HFF-Myc (cell line): ENCODE measurements around the gene KCNK16.

Source experiments
- DNase-seq: peaks from one replicate; pipeline ENCODE4 v3.0.0-alpha.2; 2011; ENCODE audit warnings: low read depth; ENCODE audit errors: extremely low read depth
- H3K4me3 ChIP-seq: replicated peaks from 2 replicates; pipeline ENCODE4 v1.5.1; 2011; ENCODE audit warnings: low read depth, mild to moderate bottlenecking, control low read depth, low read length
- CTCF ChIP-seq: IDR thresholded peaks from 2 replicates; pipeline ENCODE4 v1.5.1; 2012; ENCODE audit warnings: mild to moderate bottlenecking, low read depth, low read length, control low read depth; ENCODE audit errors: missing control alignments

KCNK16 gene

DNA sequence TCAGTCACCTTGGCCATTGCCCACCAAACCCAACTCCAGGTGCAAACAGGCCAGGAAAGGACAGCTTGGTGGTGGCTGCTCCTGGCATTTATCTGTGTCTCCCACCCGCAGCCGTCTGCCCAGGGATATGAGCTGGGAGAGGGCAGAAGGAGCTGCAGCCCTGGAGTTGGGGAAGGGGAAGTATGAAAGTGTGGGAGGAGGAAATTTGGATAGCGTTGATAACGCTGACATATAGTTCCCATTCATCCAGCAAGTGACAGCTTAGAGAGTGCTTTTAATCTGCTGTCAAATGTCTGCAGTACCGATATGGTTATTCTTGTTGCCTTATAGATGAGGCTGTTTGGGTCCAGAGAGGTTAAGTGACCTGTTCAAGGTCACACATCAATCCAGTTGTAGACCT, 741 bp downstream of the KCNK16 start:
- H3K4me3 ChIP-seq, result no peak overlapping the region
- TF ChIP-seq CTCF, result no peak
- no peak for DNase-seq

GRCh38 chr6:39320363-39320984, 2.0 kb downstream of the KCNK16 start:
- H3K4me3 ChIP-seq, result no peak overlapping the region
- no peak for TF ChIP-seq CTCF

GRCh38 chr6:39319621-39320362, 2.7 kb downstream of the KCNK16 start:
- H3K4me3 ChIP-seq, result no peak overlapping the region
- TF ChIP-seq CTCF, result no peak
- DNase-seq, result no peak

More at GRCh38 chr6:39320363-39320984, 2.0 kb downstream of the KCNK16 start:
- DNase-seq, result no peak

DNA sequence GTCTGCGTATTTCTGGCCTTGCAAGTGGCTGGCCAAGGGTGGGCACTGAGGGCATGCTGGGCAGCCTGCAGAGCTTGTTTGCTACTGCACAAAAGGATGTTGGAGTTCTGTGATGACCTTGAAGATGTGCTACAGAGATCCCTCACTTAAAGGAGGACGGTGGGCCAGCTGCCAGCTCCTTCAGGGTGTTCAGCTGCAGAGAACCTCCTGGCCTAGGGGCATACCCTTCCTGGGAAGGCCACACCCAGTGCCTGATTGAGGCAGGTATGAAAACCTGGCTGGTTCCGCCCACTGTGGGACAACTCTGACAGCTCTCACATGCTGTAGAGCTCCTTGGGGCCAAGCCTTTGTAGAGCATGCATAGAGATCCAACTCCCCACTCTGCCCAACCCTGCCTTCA, 5.2 kb downstream of the KCNK16 start:
- no peak overlapping the region for H3K4me3 ChIP-seq
- TF ChIP-seq CTCF, result no peak
- no peak for DNase-seq

DNA sequence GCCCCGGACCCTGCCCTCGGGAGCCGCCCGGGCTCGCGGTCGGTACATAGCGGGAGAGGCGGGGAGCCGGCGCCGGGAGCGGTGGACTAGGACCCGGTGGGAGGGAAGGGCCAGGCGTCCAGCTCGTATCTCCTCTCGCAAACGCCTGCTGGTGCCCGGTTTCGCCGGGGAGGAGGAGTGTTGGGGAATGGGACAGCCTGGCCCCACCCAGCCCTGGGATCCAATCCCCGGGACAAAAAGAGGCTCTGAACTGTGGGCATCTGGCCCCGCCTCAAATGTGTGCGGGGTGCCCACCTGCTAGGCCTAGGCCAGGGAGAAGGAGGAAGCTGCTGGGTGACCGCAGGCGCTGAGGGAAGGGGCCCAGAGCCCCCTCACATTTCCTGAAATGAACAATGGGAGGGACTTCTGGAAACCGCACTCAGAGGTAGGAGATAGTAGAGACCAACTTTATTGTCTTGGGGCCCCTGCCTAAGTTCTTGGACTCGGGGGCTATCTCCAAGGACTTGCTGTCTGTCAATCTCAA, 8.2 kb downstream of the KCNK16 start, which contains the start of gene KCNK17:
TSS of gene KCNK17 (minus strand) at position 147 of the 523 bp plus-strand sequence. CDS start at position 48, 99 bp downstream.
- DNase-seq, result no peak
- no peak for TF ChIP-seq CTCF
- no peak within 1 kb of the TSS for H3K4me3 ChIP-seq

- no peak for DNase-seq
- no peak overlapping the region for H3K4me3 ChIP-seq
- no peak for TF ChIP-seq CTCF
Observed at GRCh38 chr6:39313526-39314272, 8.8 kb downstream of the KCNK16 start.
